PC-9 (cell line): ENCODE data around the gene SFTA2. TPM values are rescaled to one million over a fixed set of nuclear protein-coding genes. Genes with fewer than 3 reads are reported as not detected.

Experiments
- BruUV-seq: library from RNA; stranded (reverse); fragments of 400-500 nt; replicated peaks from 2 replicates; lab custom pipeline; 2021; lab: Mats Ljungman, UMichigan
- CTCF ChIA-PET: fragments of 300-600 bp; sonication (Branson Sonifier 250); formaldehyde crosslinking; loops from one replicate; lab custom pipeline; 2022; ENCODE audit warnings: antibody characterized with exemption; lab: Charles Lee
- POLR2A ChIA-PET: fragments of 300-600 bp; sonication (Branson Sonifier 250); formaldehyde crosslinking; loops from one replicate; lab custom pipeline; 2022; ENCODE audit warnings: antibody characterized with exemption; ENCODE audit not compliant: unreplicated experiment; lab: Charles Lee
- DNase-seq, 2 experiments: peaks; one replicate each; pipeline versions ENCODE4 v3.0.0 to v3.0.0-alpha.2; 2015 to 2022; ENCODE audit warnings: mixed read lengths in 1 of 2
- H2AFZ ChIP-seq: fragments of 200-600 bp; sonication (generic); 2 replicates; pipeline ENCODE4 v1.8.1; 2017; ENCODE audit warnings: antibody characterized with exemption
- H3F3A ChIP-seq: fragments of 200-600 bp; sonication (generic); 2 replicates; pipeline ENCODE4 v1.8.1; 2017; ENCODE audit warnings: antibody characterized with exemption, mild to moderate bottlenecking, low read depth; ENCODE audit not compliant: insufficient read depth
- H3K27ac ChIP-seq: fragments of 200-600 bp; sonication (generic); 2 replicates; pipeline ENCODE4 v1.6.1; 2016; ENCODE audit warnings: mixed run types
- H3K27me3 ChIP-seq: fragments of 200-600 bp; sonication (generic); 2 replicates; pipeline ENCODE4 v1.6.1; 2016; ENCODE audit warnings: low read depth, mixed run types; ENCODE audit not compliant: insufficient read depth
- H3K36me3 ChIP-seq: fragments of 200-600 bp; sonication (generic); 2 replicates; pipeline ENCODE4 v1.6.1; 2016; ENCODE audit warnings: low read depth, mixed run types
- H3K4me1 ChIP-seq: fragments of 200-600 bp; sonication (generic); replicated peaks from 2 replicates; pipeline ENCODE4 v1.6.1; 2016; ENCODE audit warnings: mixed run types; ENCODE audit not compliant: insufficient read depth
- H3K4me2 ChIP-seq: fragments of 200-600 bp; sonication (generic); 2 replicates; pipeline ENCODE4 v1.6.1; 2017; ENCODE audit warnings: mixed run types
- H3K4me3 ChIP-seq: fragments of 200-600 bp; sonication (generic); 2 replicates; pipeline ENCODE4 v1.6.1; 2016; ENCODE audit warnings: mixed run types
- H3K79me2 ChIP-seq: fragments of 200-600 bp; sonication (generic); 2 replicates; pipeline ENCODE4 v1.6.1; 2017; ENCODE audit warnings: low read depth, mixed run types
- H3K9me2 ChIP-seq: fragments of 200-600 bp; sonication (generic); 2 replicates; pipeline ENCODE4 v1.8.1; 2017; ENCODE audit warnings: mild to moderate bottlenecking; ENCODE audit not compliant: insufficient read depth
- H3K9me3 ChIP-seq: fragments of 200-600 bp; sonication (generic); 2 replicates; pipeline ENCODE4 v1.8.1; 2016; ENCODE audit warnings: low read depth; ENCODE audit not compliant: insufficient read depth
- H4K20me1 ChIP-seq: fragments of 200-600 bp; sonication (generic); 2 replicates; pipeline ENCODE4 v1.8.1; 2017; ENCODE audit not compliant: insufficient read depth
- EZH2 ChIP-seq: fragments of 200-600 bp; sonication (generic); IDR thresholded peaks from 2 replicates; pipeline ENCODE4 v1.8.0; 2017; ENCODE audit warnings: antibody characterized with exemption, low read depth
- intact Hi-C: fragments of 100-400 bp; cut with micrococcal nuclease; formaldehyde crosslinking; loops from one replicate; pipeline ENCODE4 v1.10.0; 2022; ENCODE audit not compliant: unreplicated experiment
- total RNA-seq: library from RNA; stranded (reverse); gene quantifications from 2 replicates; pipeline ENCODE4 v1.2.3, GENCODE V29; 2021
- TF ChIP-seq, protein P1 (sequence below): fragments of 200-600 bp; sonication (generic); conservative IDR thresholded peaks from 2 replicates; pipeline ENCODE4 v1.6.1; 2017; ENCODE audit warnings: mixed run types, antibody characterized with exemption, mild to moderate bottlenecking, moderate library complexity

SFTA2 gene
- total RNA-seq, 1 experiment from 2014 or later: 0.72 TPM

- Histone ChIP-seq H3K9me3 (no peaks in the 10 kb centered on the region), H3K36me3 (no peaks in the 10 kb centered on the region), H3K4me2 (no peak overlapping the region), H3K79me2 (no peaks in the 10 kb centered on the region), H3K4me3 (no peak overlapping the region), H3K4me1 (peaks cover 9% of the 10 kb centered on the region), H3K9me2 (no peaks in the 10 kb centered on the region), H3K27me3 (peaks cover 10% of the 10 kb centered on the region; the same call in 1 of the 2 replicates), H3F3A (0 out of 2 replicates have a peak, but pooled peaks cover 4% of the 10 kb centered on the region), H4K20me1 (no peaks in the 10 kb centered on the region), H2AFZ (no peak overlapping the region), H3K27ac (no peak overlapping the region)
- ChIA-PET POLR2A (no interaction called here), CTCF (no interaction called here)
- no TSS peak for BruUV-seq
- intact Hi-C loops: no loop called here
- DNase-seq: no peak
- TF ChIP-seq, protein P1, sequence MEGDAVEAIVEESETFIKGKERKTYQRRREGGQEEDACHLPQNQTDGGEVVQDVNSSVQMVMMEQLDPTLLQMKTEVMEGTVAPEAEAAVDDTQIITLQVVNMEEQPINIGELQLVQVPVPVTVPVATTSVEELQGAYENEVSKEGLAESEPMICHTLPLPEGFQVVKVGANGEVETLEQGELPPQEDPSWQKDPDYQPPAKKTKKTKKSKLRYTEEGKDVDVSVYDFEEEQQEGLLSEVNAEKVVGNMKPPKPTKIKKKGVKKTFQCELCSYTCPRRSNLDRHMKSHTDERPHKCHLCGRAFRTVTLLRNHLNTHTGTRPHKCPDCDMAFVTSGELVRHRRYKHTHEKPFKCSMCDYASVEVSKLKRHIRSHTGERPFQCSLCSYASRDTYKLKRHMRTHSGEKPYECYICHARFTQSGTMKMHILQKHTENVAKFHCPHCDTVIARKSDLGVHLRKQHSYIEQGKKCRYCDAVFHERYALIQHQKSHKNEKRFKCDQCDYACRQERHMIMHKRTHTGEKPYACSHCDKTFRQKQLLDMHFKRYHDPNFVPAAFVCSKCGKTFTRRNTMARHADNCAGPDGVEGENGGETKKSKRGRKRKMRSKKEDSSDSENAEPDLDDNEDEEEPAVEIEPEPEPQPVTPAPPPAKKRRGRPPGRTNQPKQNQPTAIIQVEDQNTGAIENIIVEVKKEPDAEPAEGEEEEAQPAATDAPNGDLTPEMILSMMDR: no peak
- TF ChIP-seq EZH2: no peak
These were observed 20.0 kb upstream of the SFTA2 start for GRCh38 chr6:30951907-30952469.

GRCh38 chr6:30948811-30949210 lies 16.8 kb upstream of the SFTA2 start:
- DNase-seq: no peak
- Histone ChIP-seq H3K79me2 (no peaks in the 10 kb centered on the region), H3F3A (no peaks in the 10 kb centered on the region), H3K36me3 (no peaks in the 10 kb centered on the region), H3K27ac (no peak overlapping the region), H3K9me2 (no peaks in the 10 kb centered on the region), H3K4me1 (no peaks in the 10 kb centered on the region), H3K4me2 (no peak overlapping the region), H2AFZ (no peak overlapping the region), H3K9me3 (no peaks in the 10 kb centered on the region), H3K4me3 (no peak overlapping the region), H4K20me1 (no peaks in the 10 kb centered on the region), H3K27me3 (peaks cover 10% of the 10 kb centered on the region; the same call in 1 of the 2 replicates)
- intact Hi-C loops: no loop called here
- no peak for TF ChIP-seq EZH2
- TF ChIP-seq, protein P1: no peak
- ChIA-PET CTCF (no interaction called here), POLR2A (no interaction called here)
- BruUV-seq: no TSS peak

DNA sequence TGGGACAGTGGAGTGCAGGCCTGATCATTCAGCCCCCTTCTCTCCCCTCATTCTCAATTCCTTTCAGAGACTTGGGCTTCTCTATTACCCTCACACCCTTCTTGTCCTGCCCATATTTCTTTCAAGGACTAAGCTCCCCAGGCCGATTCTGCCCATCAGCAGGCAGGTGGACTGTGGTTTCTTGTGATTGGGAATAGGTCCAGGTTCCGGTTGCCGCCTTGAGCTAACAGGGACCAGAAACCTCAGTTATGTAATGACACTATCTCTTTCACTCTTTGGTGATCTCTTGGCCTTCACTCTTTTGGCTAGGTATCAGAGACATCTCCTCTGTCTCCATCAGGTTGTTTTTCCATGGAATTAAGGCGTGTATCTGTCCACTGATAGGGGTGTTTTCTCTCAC lies 15.3 kb upstream of the SFTA2 start:
- H4K20me1 ChIP-seq: no peaks in the 10 kb centered on the region

More for the DNA sequence above, 15.3 kb upstream of the SFTA2 start:
- Histone ChIP-seq H3K27ac (no peak overlapping the region), H3K36me3 (no peaks in the 10 kb centered on the region), H3K79me2 (no peaks in the 10 kb centered on the region), H3K4me2 (no peak overlapping the region), H3F3A (peaks cover 5% of the 10 kb centered on the region; the same call in 1 of the 2 replicates), H3K27me3 (peaks cover 10% of the 10 kb centered on the region; the same call in 1 of the 2 replicates), H3K9me2 (no peaks in the 10 kb centered on the region), H3K9me3 (no peaks in the 10 kb centered on the region), H3K4me3 (no peak overlapping the region), H2AFZ (no peak overlapping the region), H3K4me1 (peaks cover 3% of the 10 kb centered on the region; the same call in 1 of the 2 replicates)
- DNase-seq: no peak
- intact Hi-C loops: no loop called here
- CTCF ChIA-PET: no interaction called here
- no TSS peak for BruUV-seq
- POLR2A ChIA-PET: no interaction called here
- TF ChIP-seq, protein P1: no peak
- TF ChIP-seq EZH2: no peak
